ENCODE results near the gene C5orf15. TPM values are rescaled to one million over a fixed set of nuclear protein-coding genes. Genes with fewer than 3 reads are reported as not detected.

C5orf15 gene
- total and polyA plus RNA-seq, 9 of the 15 experiments (the other 6 are each of a cell fraction or from before 2014, with no cell fraction given): 23.3 to 50.7 (median 35.5) TPM

DNA sequence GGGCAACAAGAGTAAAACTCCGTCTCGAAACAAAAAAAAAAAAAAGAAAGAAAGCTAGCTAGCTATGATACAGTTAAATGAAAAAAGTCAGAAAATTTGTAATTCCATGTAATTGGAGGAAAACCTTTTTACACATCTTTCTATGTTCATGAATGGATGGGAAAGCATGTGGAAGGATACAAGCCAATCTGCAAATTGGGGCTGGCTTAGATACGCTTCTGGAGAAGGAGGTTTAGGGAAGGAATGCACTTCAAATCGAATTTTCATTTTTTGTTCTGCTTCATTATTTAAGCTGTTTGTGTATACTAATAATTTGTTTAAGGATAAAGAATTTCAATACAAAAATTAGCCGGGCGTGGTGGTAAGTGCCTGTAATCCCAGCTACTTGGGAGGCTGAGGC is 29.6 kb upstream of the C5orf15 start:
- no peak for TF ChIP-seq PHB2 (IDR thresholded peaks at IDR 0.05; ENCODE audit: low read depth)
- TF ChIP-seq BRD4 (IDR thresholded peaks at IDR 0.05): no peak
- no peak for TF ChIP-seq EWSR1 (IDR thresholded peaks at IDR 0.05; ENCODE audit: borderline replicate concordance, low read depth, partially characterized antibody)
- no peak for TF ChIP-seq SPI1 (IDR thresholded peaks at IDR 0.05; ENCODE audit: borderline replicate concordance, low read depth, low read length)
- TF ChIP-seq HDAC6 (IDR thresholded peaks at IDR 0.05; ENCODE audit: low read depth, low read length): no peak
- no peak for TF ChIP-seq BDP1 (IDR thresholded peaks at IDR 0.05; ENCODE audit: insufficient read depth, insufficient read length)
- TF ChIP-seq KDM5B (IDR thresholded peaks at IDR 0.05; ENCODE audit: insufficient replicate concordance, low read depth, low read length): no peak
- TF ChIP-seq SIN3A (IDR thresholded peaks at IDR 0.05; ENCODE audit: borderline replicate concordance in 2 of 2, control insufficient read depth in 1 of 2, low read depth in 2 of 2, low read length in 2 of 2): no peak
- ATAC-seq: no peak
- peaks cover 72% of the 10 kb centered on the region for H4K20me1 ChIP-seq (replicated peaks; ENCODE audit: control insufficient read depth, insufficient read depth, low read length)
- in situ Hi-C loops (cut with MboI) (no loop called here), intact Hi-C loops (cut with micrococcal nuclease) (no loop called here)
- H3K4me1 ChIP-seq (replicated peaks in 1 of 2; ENCODE audit: control insufficient read depth in 2 of 2, insufficient read depth in 2 of 2, low read length in 2 of 2): peaks cover 32 to 38% of the 10 kb centered on the region in 2 experiments
- no peak overlapping the region; a peak in 1 of 4 replicates for H3K9ac ChIP-seq (ENCODE audit: insufficient read depth in 1 of 2, low read depth in 2 of 2, low read length in 2 of 2)
- no peak for FAIRE-seq
- no TSS peak for BruUV-seq (replicated peaks)
- ChIA-PET POLR2A (interaction anchor here (0.9 to 1.9 kb wide), 3 partner anchors 14 to 33 kb away, joined by 3 to 5 read pairs (median 4); no protein-coding TSS in a partner anchor), CTCF (ENCODE audit: low intra/inter-chr PET ratio) (no interaction called here)
- no peak for DNase-seq (ENCODE audit: extremely low read depth in 1 of 4, low spot score in 3 of 4)
- no peak overlapping the region for H3K27ac ChIP-seq (ENCODE audit: extremely low read depth, low read depth, low read length)
- H2AFZ ChIP-seq (ENCODE audit: low read depth, low read length): no peak overlapping the region
- peaks cover 20% of the 10 kb centered on the region for H3K9me1 ChIP-seq (ENCODE audit: control insufficient read depth, insufficient read depth, low read length)
- H3K79me2 ChIP-seq (ENCODE audit: control insufficient read depth, insufficient read depth, low read length): peaks cover 100% of the 10 kb centered on the region
- WGBS (ENCODE audit: insufficient coverage, low coverage, missing lambda C conversion rate): 73% methylated on average over 6 of the region's 6 CpGs
- no peaks in the 10 kb centered on the region for H3K9me3 ChIP-seq (replicated peaks; ENCODE audit: control insufficient read depth, insufficient read depth, low read depth, low read length)
- H3K36me3 ChIP-seq (ENCODE audit: control insufficient read depth, insufficient read depth, low read length): peaks cover 66% of the 10 kb centered on the region
- H3K4me2 ChIP-seq (ENCODE audit: insufficient read depth, low read length): no peak overlapping the region
- H3K4me3 ChIP-seq: no peak overlapping the region
- H3K27me3 ChIP-seq (ENCODE audit: control insufficient read depth in 2 of 2, insufficient read depth in 2 of 2, low read length in 2 of 2): no peaks in the 10 kb centered on the region

Measured in K562 (cell line).